Natural killer cell (primary cell): Measurements from ENCODE around the gene PITPNC1. TPM values are rescaled to one million over a fixed set of nuclear protein-coding genes. Genes with fewer than 3 reads are reported as not detected.

Experiments
- ATAC-seq, 3 donors: fragments of 150-1000 bp in 2 of 3; fragments of 200-7000 bp in 1 of 3; cut with Tn5 transposase; 1 replicate in 1 of 3; 2 replicates in 2 of 3; pipeline ENCODE4 v1.10.0; 2021; ENCODE audit warnings: mild to moderate bottlenecking in 2 of 3, moderate library complexity in 2 of 3
- DNase-seq, 2 donors: peaks; one replicate each; pipeline versions ENCODE4 v3.0.0 to v3.0.0-alpha.2; 2013 to 2021; ENCODE audit warnings: mixed read lengths in 1 of 2
- H3K27ac ChIP-seq: one replicate; pipeline ENCODE4 v1.5.1; 2013; ENCODE audit warnings: mild to moderate bottlenecking, low read length
- H3K27me3 ChIP-seq: one replicate; pipeline ENCODE4 v1.6.1; 2013; ENCODE audit warnings: low read length; ENCODE audit not compliant: control insufficient read depth, insufficient read depth
- H3K36me3 ChIP-seq: one replicate; pipeline ENCODE4 v1.6.1; 2013; ENCODE audit warnings: low read length; ENCODE audit not compliant: control insufficient read depth, insufficient read depth
- H3K4me1 ChIP-seq: one replicate; pipeline ENCODE4 v1.6.1; 2013; ENCODE audit warnings: low read length; ENCODE audit not compliant: control insufficient read depth, insufficient read depth
- H3K4me3 ChIP-seq: one replicate; pipeline ENCODE4 v1.5.1; 2013; ENCODE audit warnings: low read length
- H3K9me3 ChIP-seq: one replicate; pipeline ENCODE4 v1.6.1; 2013; ENCODE audit warnings: low read length; ENCODE audit not compliant: control insufficient read depth, insufficient read depth
- H3K27ac Mint-ChIP-seq, 2 donors: one replicate each; pipeline ENCODE4 v1.8.0; 2022; ENCODE audit warnings: mild to moderate bottlenecking in 2 of 2, mixed read lengths in 2 of 2, moderate library complexity in 1 of 2
- H3K27me3 Mint-ChIP-seq, 2 donors: one replicate each; pipeline ENCODE4 v1.8.0; 2022; ENCODE audit warnings: low read depth in 2 of 2, mixed read lengths in 2 of 2
- H3K36me3 Mint-ChIP-seq: one replicate; pipeline ENCODE4 v1.8.0; 2022; ENCODE audit warnings: mixed read lengths
- H3K4me1 Mint-ChIP-seq, 2 donors: one replicate each; pipeline ENCODE4 v1.8.0; 2022; ENCODE audit warnings: mixed read lengths in 2 of 2
- H3K4me3 Mint-ChIP-seq: one replicate; pipeline ENCODE4 v1.8.0; 2022; ENCODE audit warnings: mild to moderate bottlenecking, moderate library complexity, mixed read lengths
- H3K9me3 Mint-ChIP-seq, 2 donors: one replicate each; pipeline ENCODE4 v1.8.0; 2022; ENCODE audit warnings: mixed read lengths in 2 of 2
- CTCF ChIP-seq: fragments of 200-600 bp; IDR thresholded peaks from one replicate; pipeline ENCODE4 v1.8.0; 2022; ENCODE audit warnings: antibody characterized with exemption
- WGBS: methylation state at CpG from one replicate; pipeline ENCODE4 v1.1.7; 2013; ENCODE audit warnings: missing lambda C conversion rate; ENCODE audit not compliant: insufficient coverage; 5-methylcytosine and 5-hydroxymethylcytosine counted together
- intact Hi-C: fragments of 100-400 bp; cut with micrococcal nuclease; formaldehyde crosslinking; loops from one replicate; pipeline ENCODE4 v1.14.2; 2022
- total RNA-seq, 4 donors: library from RNA; stranded (reverse); fragments of 120-200 nt in 1 of 4; gene quantifications; one replicate each; pipeline versions ENCODE4 v1.2.3 to v1.2.4, GENCODE V29; 2013 to 2022

The PITPNC1 gene
- total RNA-seq, 3 donors from 2014 or later (not counting 1 experiment from before 2014, with no cell fraction given) = 150 to 185 (median 169) TPM

GRCh38 chr17:67686241-67686640 is 309.2 kb downstream of the PITPNC1 start:
- Histone ChIP-seq H3K36me3 (peaks cover 10% of the 10 kb centered on the region), H3K4me3 (no peak overlapping the region), H3K9me3 (no peaks in the 10 kb centered on the region), H3K27me3 (no peaks in the 10 kb centered on the region), H3K27ac (no peak overlapping the region), H3K4me1 (no peaks in the 10 kb centered on the region)
- WGBS = 89% methylated on average over 2 of the region's 2 CpGs
- DNase-seq (no peak), ATAC-seq (no peak)
- no peak for TF ChIP-seq CTCF
- intact Hi-C loops = no loop called here
- Mint-ChIP-seq H3K4me3 (no peak overlapping the region), H3K36me3 (no peaks in the 10 kb centered on the region), H3K4me1 (no peaks in the 10 kb centered on the region), H3K27me3 (no peaks in the 10 kb centered on the region), H3K27ac (no peak overlapping the region), H3K9me3 (no peaks in the 10 kb centered on the region)

GRCh38 chr17:67687511-67687910 is 310.4 kb downstream of the PITPNC1 start:
- no peak overlapping the region for H3K27ac Mint-ChIP-seq

GRCh38 chr17:67689534-67690177 is 312.6 kb downstream of the PITPNC1 start:
- no peak overlapping the region for H3K4me3 Mint-ChIP-seq
- intact Hi-C loops = loop anchor here (1.0 kb wide), 1 partner anchor 315 kb away; no protein-coding TSS in a partner anchor

More at GRCh38 chr17:67687511-67687910, 310.4 kb downstream of the PITPNC1 start:
- DNase-seq = no peak
- Mint-ChIP-seq H3K4me1 (no peaks in the 10 kb centered on the region), H3K4me3 (no peak overlapping the region), H3K36me3 (peaks cover 3% of the 10 kb centered on the region), H3K9me3 (no peaks in the 10 kb centered on the region), H3K27me3 (no peaks in the 10 kb centered on the region)
- WGBS = 100% methylated on average over 2 of the region's 2 CpGs
- no peaks in the 10 kb centered on the region for H3K4me1 ChIP-seq
- intact Hi-C loops = no loop called here
- no peak overlapping the region for H3K4me3 ChIP-seq
- no peak for TF ChIP-seq CTCF
- no peak for ATAC-seq
- H3K27ac ChIP-seq = no peak overlapping the region
- H3K27me3 ChIP-seq = no peaks in the 10 kb centered on the region
- no peaks in the 10 kb centered on the region for H3K9me3 ChIP-seq
- H3K36me3 ChIP-seq = peaks cover 19% of the 10 kb centered on the region

More at GRCh38 chr17:67689534-67690177, 312.6 kb downstream of the PITPNC1 start:
- DNase-seq (peak in 1 of 2 donors; percentile 79), ATAC-seq (peak; percentile 65 to 83 (median 77))
- TF ChIP-seq CTCF = peak; percentile 91
- H3K36me3 Mint-ChIP-seq = peaks cover 19% of the 10 kb centered on the region
- 44% methylated on average over 2 of the region's 2 CpGs for WGBS
- Histone ChIP-seq H3K27me3 (no peaks in the 10 kb centered on the region), H3K9me3 (no peaks in the 10 kb centered on the region), H3K36me3 (peaks cover 40% of the 10 kb centered on the region), H3K4me3 (no peak overlapping the region), H3K4me1 (no peaks in the 10 kb centered on the region), H3K27ac (no peak overlapping the region)
- no peaks in the 10 kb centered on the region for H3K27me3 Mint-ChIP-seq
- H3K9me3 Mint-ChIP-seq = no peaks in the 10 kb centered on the region
- H3K4me1 Mint-ChIP-seq = no peaks in the 10 kb centered on the region
- H3K27ac Mint-ChIP-seq = peak overlapping the region in 1 of 2 donors; percentile 38
